ENCODE results near the gene LRRC4C. TPM values are rescaled to one million over a fixed set of nuclear protein-coding genes. Genes with fewer than 3 reads are reported as not detected.

Gene LRRC4C
- total RNA-seq, 2 donors from 2014 or later = 0.95 to 3.2 TPM

- no peak for TF ChIP-seq CTCF (IDR thresholded peaks at IDR 0.05)
- Histone ChIP-seq H3K27me3 (replicated peaks; ENCODE audit: insufficient read depth) (no peaks in the 10 kb centered on the region), H3K36me3 (no peaks in the 10 kb centered on the region), H3K4me1 (ENCODE audit: control insufficient read depth in 1 of 2, low read depth in 2 of 2) (no peaks in the 10 kb centered on the region), H3K4me3 (no peak overlapping the region), H3K9me3 (no peaks in the 10 kb centered on the region), H3K27ac (no peak overlapping the region)
- DNase-seq (ENCODE audit: low spot score) (no peak), ATAC-seq (ENCODE audit: insufficient number of reproducible peaks, low FRiP score, low read depth) (no peak)
These were observed 1272.2 kb downstream of the LRRC4C start for GRCh38 chr11:40187295-40187694.

GRCh38 chr11:40186437-40187263 is 1272.8 kb downstream of the LRRC4C start:
- no peak for DNase-seq (ENCODE audit: low spot score)
- Histone ChIP-seq H3K4me1 (ENCODE audit: control insufficient read depth in 1 of 2, low read depth in 2 of 2) (no peaks in the 10 kb centered on the region), H3K27ac (no peak overlapping the region)

GRCh38 chr11:40185793-40186192 is 1273.7 kb downstream of the LRRC4C start:
- ATAC-seq (ENCODE audit: insufficient number of reproducible peaks, low FRiP score, low read depth) (no peak), DNase-seq (ENCODE audit: low spot score) (no peak)
- Histone ChIP-seq H3K4me1 (ENCODE audit: control insufficient read depth in 1 of 2, low read depth in 2 of 2) (no peaks in the 10 kb centered on the region), H3K36me3 (no peaks in the 10 kb centered on the region), H3K4me3 (no peak overlapping the region), H3K27me3 (replicated peaks; ENCODE audit: insufficient read depth) (no peaks in the 10 kb centered on the region), H3K27ac (no peak overlapping the region), H3K9me3 (no peaks in the 10 kb centered on the region)
- no peak for TF ChIP-seq CTCF (IDR thresholded peaks at IDR 0.05)

More at GRCh38 chr11:40186437-40187263, 1272.8 kb downstream of the LRRC4C start:
- Histone ChIP-seq H3K36me3 (no peaks in the 10 kb centered on the region), H3K4me3 (no peak overlapping the region), H3K27me3 (replicated peaks; ENCODE audit: insufficient read depth) (no peaks in the 10 kb centered on the region), H3K9me3 (no peaks in the 10 kb centered on the region)
- no peak for TF ChIP-seq CTCF (IDR thresholded peaks at IDR 0.05)
- no peak for ATAC-seq (ENCODE audit: insufficient number of reproducible peaks, low FRiP score, low read depth)

GRCh38 chr11:40183073-40184064 is 1276.1 kb downstream of the LRRC4C start:
- no peak for DNase-seq (ENCODE audit: low spot score)
- no peaks in the 10 kb centered on the region for H3K9me3 ChIP-seq
- H3K4me3 ChIP-seq = no peak overlapping the region
- ATAC-seq (ENCODE audit: insufficient number of reproducible peaks, low FRiP score, low read depth) = no peak
- H3K27ac ChIP-seq = no peak overlapping the region
- no peaks in the 10 kb centered on the region for H3K36me3 ChIP-seq
- H3K4me1 ChIP-seq (ENCODE audit: control insufficient read depth in 1 of 2, low read depth in 2 of 2) = no peaks in the 10 kb centered on the region
- TF ChIP-seq CTCF (IDR thresholded peaks at IDR 0.05) = no peak
- no peaks in the 10 kb centered on the region for H3K27me3 ChIP-seq (replicated peaks; ENCODE audit: insufficient read depth)

- H3K4me3 ChIP-seq = no peak overlapping the region
- DNase-seq (ENCODE audit: low spot score) (no peak), ATAC-seq (ENCODE audit: insufficient number of reproducible peaks, low FRiP score, low read depth) (no peak)
- H3K9me3 ChIP-seq = no peaks in the 10 kb centered on the region
- no peak for TF ChIP-seq CTCF (IDR thresholded peaks at IDR 0.05)
- H3K27me3 ChIP-seq (replicated peaks; ENCODE audit: insufficient read depth) = no peaks in the 10 kb centered on the region
- H3K36me3 ChIP-seq = no peaks in the 10 kb centered on the region
- H3K27ac ChIP-seq = no peak overlapping the region
- H3K4me1 ChIP-seq (ENCODE audit: control insufficient read depth in 1 of 2, low read depth in 2 of 2) = no peaks in the 10 kb centered on the region
These were observed 1279.9 kb downstream of the LRRC4C start for GRCh38 chr11:40179541-40179940.
